GM12878 (cell line): Measurements from ENCODE around the gene PLPP6. TPM values are rescaled to one million over a fixed set of nuclear protein-coding genes. Genes with fewer than 3 reads are reported as not detected.

Source experiments
- ATAC-seq: fragments of 200-7000 bp; cut with Tn5 transposase; 3 replicates; pipeline ENCODE4 v1.9.1; 2020; ENCODE audit warnings: mild to moderate bottlenecking, moderate library complexity
- BruUV-seq: library from RNA; stranded (reverse); fragments of 400-500 nt; replicated peaks from 2 replicates; lab custom pipeline; 2021; lab: Mats Ljungman, UMichigan
- CTCF ChIA-PET: fragments of 300-600 bp; sonication (Branson Sonifier 250); formaldehyde crosslinking; extraction: SDS; loops from one replicate; lab custom pipeline; 2021; ENCODE audit warnings: inconsistent platforms; lab: Yijun Ruan, JAX
- POLR2A ChIA-PET: fragments of 350-600 bp; formaldehyde crosslinking; extraction: SDS; loops from one replicate; lab custom pipeline; 2021; ENCODE audit warnings: inconsistent platforms; lab: Charles Lee
- RAD21 ChIA-PET: fragments of 300-600 bp; sonication (Branson Sonifier 250); formaldehyde crosslinking; loops from one replicate; lab custom pipeline; 2023; ENCODE audit warnings: antibody characterized with exemption; ENCODE audit not compliant: unreplicated experiment; lab: Charles Lee
- SMC1A ChIA-PET: fragments of 300-600 bp; sonication (Branson Sonifier 250); formaldehyde crosslinking; loops from one replicate; lab custom pipeline; 2023; ENCODE audit not compliant: unreplicated experiment, uncharacterized antibody; lab: Charles Lee
- DNase-seq: peaks from one replicate; pipeline ENCODE4 v3.0.0-alpha.2; 2011; ENCODE audit warnings: low read depth, low spot score
- FAIRE-seq: peaks from 3 replicates; lab custom pipeline; 2011; peaks lifted over from hg19 to GRCh38; lab: Jason Lieb, UNC
- H2AFZ ChIP-seq: 2 replicates; pipeline ENCODE4 v1.6.0; 2011; ENCODE audit warnings: low read depth, low read length, control low read depth; ENCODE audit not compliant: control insufficient read depth
- H3K27ac ChIP-seq: 2 replicates; pipeline ENCODE4 v1.5.1; 2011; ENCODE audit warnings: control low read depth; ENCODE audit not compliant: control insufficient read depth, insufficient read depth
- H3K27me3 ChIP-seq, 2 experiments: replicated peaks in 1 of 2; 2 replicates each; pipeline versions ENCODE4 v1.6.0 to v1.6.1; 2011; ENCODE audit warnings: low read length in 1 of 2; ENCODE audit not compliant: control insufficient read depth in 2 of 2, insufficient read depth in 2 of 2
- H3K36me3 ChIP-seq, 2 experiments: 2 replicates each; pipeline ENCODE4 v1.5.1; 2011; ENCODE audit warnings: low read length in 1 of 2; ENCODE audit not compliant: control insufficient read depth in 2 of 2, insufficient read depth in 2 of 2
- H3K4me1 ChIP-seq: 2 replicates; pipeline ENCODE4 v1.6.1; 2011; ENCODE audit warnings: mild to moderate bottlenecking, low read length, moderate library complexity, mixed read lengths; ENCODE audit not compliant: control insufficient read depth, insufficient read depth
- H3K4me2 ChIP-seq: 2 replicates; pipeline ENCODE4 v1.6.0; 2011; ENCODE audit warnings: control low read depth; ENCODE audit not compliant: control insufficient read depth, insufficient read depth
- H3K4me3 ChIP-seq: fragments of 200-600 bp; sonication (generic); 2 replicates; pipeline ENCODE4 v1.5.1; 2016
- H3K79me2 ChIP-seq: 2 replicates; pipeline ENCODE4 v1.6.0; 2011; ENCODE audit warnings: low read length; ENCODE audit not compliant: control insufficient read depth, insufficient read depth
- H3K9ac ChIP-seq: 2 replicates; pipeline ENCODE4 v1.8.0; 2011; ENCODE audit warnings: low read length, control low read depth, mixed read lengths; ENCODE audit not compliant: control insufficient read depth, insufficient read depth
- H3K9me3 ChIP-seq: replicated peaks from 3 replicates; pipeline ENCODE4 v1.5.1; 2011; ENCODE audit warnings: mild to moderate bottlenecking, low read length; ENCODE audit not compliant: control insufficient read depth, insufficient read depth
- H4K20me1 ChIP-seq: 2 replicates; pipeline ENCODE4 v1.6.0; 2011; ENCODE audit not compliant: control insufficient read depth, insufficient read depth
- SIX5 ChIP-seq: IDR thresholded peaks from 2 replicates; pipeline ENCODE4 v1.6.1; 2011; ENCODE audit warnings: mild to moderate bottlenecking, low read depth, low read length, moderate library complexity; ENCODE audit not compliant: severe bottlenecking
- SPI1 ChIP-seq: IDR thresholded peaks from 2 replicates; pipeline ENCODE4 v1.6.1; 2011; ENCODE audit warnings: low read depth, mild to moderate bottlenecking, low read length, moderate library complexity, borderline replicate concordance; ENCODE audit not compliant: insufficient read depth
- SREBF2 ChIP-seq: IDR thresholded peaks from 2 replicates; pipeline ENCODE4 v1.6.1; 2012; ENCODE audit warnings: mild to moderate bottlenecking, low read length
- TCF3 ChIP-seq: IDR thresholded peaks from 2 replicates; pipeline ENCODE4 v1.6.1; 2012; ENCODE audit warnings: low read depth, mild to moderate bottlenecking, low read length, borderline replicate concordance; ENCODE audit not compliant: insufficient read depth
- ZBED1 ChIP-seq: IDR thresholded peaks from 2 replicates; pipeline ENCODE4 v1.6.1; 2016; ENCODE audit warnings: borderline replicate concordance
- WGBS: methylation state at CpG from one replicate; pipeline ENCODE4 v1.1.6; 2016; ENCODE audit warnings: low lambda C conversion rate; ENCODE audit not compliant: insufficient replicate concordance, insufficient coverage; ENCODE audit errors: missing lambda C conversion rate; 5-methylcytosine and 5-hydroxymethylcytosine counted together
- in situ Hi-C: fragments of 300-500 bp; cut with MboI; formaldehyde crosslinking; loops from 9 replicates; pipeline ENCODE4 v1.14.3; 2018; ENCODE audit warnings: mixed read lengths
- intact Hi-C: fragments of 100-400 bp; cut with micrococcal nuclease; formaldehyde crosslinking; loops from one replicate; pipeline ENCODE4 v1.14.2; 2022; ENCODE audit not compliant: unreplicated experiment
- polyA plus RNA-seq, 11 experiments: library from polyadenylated mRNA; depleted of rRNA in 4 of 11; unstranded in 6 of 11; stranded (reverse) in 5 of 11; fragments of >200 nt; fragmentation: Nextera tagmentation in 4 of 11; fragmentation: Illumina TruSeq in 1 of 11; extraction: Ambion mirVana in 4 of 11; extraction: Trizol in 1 of 11; gene quantifications; 1 replicate in 1 of 11; 2 replicates in 10 of 11; pipeline versions ENCODE4 v1.2.1 to v1.2.3, GENCODE V29; 2011 to 2016; ENCODE audit warnings: inconsistent platforms in 2 of 11, missing spikeins in 2 of 11, low read depth in 1 of 11
- total RNA-seq, 4 experiments: library from RNA; depleted of rRNA in 3 of 4; stranded (reverse); fragments of >200 nt in 3 of 4; fragmentation: Illumina TruSeq in 1 of 4; extraction: Trizol in 1 of 4; gene quantifications; 2 replicates each; pipeline versions ENCODE4 v1.2.1 to v1.2.3, GENCODE V29; 2013 to 2021
- TF ChIP-seq, protein P1 (sequence below): fragments of 450-650 bp; IDR thresholded peaks from 2 replicates; pipeline ENCODE4 v1.6.1; 2017; ENCODE audit warnings: antibody characterized with exemption, mild to moderate bottlenecking, moderate library complexity
- TF ChIP-seq, protein P2 (sequence below): IDR thresholded peaks from 2 replicates; pipeline ENCODE4 v1.6.1; 2012; ENCODE audit warnings: low read depth, low read length, improper control_type of control experiment
- TF ChIP-seq, protein P3 (sequence below): IDR thresholded peaks from 2 replicates; pipeline ENCODE4 v1.6.1; 2012; ENCODE audit warnings: mild to moderate bottlenecking, low read depth, low read length

Gene PLPP6
- total and polyA plus RNA-seq, 10 of the 15 experiments (the other 5 are each of a cell fraction or from before 2014, with no cell fraction given): 1.6 to 11.3 (median 6.9) TPM

DNA sequence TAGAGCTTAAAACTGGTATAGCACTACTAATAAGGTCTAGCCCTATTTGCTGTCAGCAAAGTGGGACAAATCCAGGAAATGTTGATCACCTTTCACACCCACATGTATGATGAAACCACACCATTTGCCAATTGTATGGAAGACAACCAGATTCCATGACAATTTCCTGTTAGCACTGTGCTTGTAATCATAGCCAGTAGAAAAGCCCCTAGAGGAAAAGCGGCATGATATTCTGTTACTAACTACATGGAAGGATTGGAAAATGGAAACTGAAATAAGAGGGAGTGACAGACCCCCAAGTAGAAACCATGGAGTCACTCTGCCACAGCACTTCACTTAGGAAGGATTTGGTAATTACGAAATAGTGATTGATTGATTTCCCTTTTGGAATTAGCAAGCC, 3.3 kb downstream of the PLPP6 start (continued):
- TF ChIP-seq, protein P1, sequence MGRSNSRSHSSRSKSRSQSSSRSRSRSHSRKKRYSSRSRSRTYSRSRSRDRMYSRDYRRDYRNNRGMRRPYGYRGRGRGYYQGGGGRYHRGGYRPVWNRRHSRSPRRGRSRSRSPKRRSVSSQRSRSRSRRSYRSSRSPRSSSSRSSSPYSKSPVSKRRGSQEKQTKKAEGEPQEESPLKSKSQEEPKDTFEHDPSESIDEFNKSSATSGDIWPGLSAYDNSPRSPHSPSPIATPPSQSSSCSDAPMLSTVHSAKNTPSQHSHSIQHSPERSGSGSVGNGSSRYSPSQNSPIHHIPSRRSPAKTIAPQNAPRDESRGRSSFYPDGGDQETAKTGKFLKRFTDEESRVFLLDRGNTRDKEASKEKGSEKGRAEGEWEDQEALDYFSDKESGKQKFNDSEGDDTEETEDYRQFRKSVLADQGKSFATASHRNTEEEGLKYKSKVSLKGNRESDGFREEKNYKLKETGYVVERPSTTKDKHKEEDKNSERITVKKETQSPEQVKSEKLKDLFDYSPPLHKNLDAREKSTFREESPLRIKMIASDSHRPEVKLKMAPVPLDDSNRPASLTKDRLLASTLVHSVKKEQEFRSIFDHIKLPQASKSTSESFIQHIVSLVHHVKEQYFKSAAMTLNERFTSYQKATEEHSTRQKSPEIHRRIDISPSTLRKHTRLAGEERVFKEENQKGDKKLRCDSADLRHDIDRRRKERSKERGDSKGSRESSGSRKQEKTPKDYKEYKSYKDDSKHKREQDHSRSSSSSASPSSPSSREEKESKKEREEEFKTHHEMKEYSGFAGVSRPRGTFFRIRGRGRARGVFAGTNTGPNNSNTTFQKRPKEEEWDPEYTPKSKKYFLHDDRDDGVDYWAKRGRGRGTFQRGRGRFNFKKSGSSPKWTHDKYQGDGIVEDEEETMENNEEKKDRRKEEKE: no peak

DNA sequence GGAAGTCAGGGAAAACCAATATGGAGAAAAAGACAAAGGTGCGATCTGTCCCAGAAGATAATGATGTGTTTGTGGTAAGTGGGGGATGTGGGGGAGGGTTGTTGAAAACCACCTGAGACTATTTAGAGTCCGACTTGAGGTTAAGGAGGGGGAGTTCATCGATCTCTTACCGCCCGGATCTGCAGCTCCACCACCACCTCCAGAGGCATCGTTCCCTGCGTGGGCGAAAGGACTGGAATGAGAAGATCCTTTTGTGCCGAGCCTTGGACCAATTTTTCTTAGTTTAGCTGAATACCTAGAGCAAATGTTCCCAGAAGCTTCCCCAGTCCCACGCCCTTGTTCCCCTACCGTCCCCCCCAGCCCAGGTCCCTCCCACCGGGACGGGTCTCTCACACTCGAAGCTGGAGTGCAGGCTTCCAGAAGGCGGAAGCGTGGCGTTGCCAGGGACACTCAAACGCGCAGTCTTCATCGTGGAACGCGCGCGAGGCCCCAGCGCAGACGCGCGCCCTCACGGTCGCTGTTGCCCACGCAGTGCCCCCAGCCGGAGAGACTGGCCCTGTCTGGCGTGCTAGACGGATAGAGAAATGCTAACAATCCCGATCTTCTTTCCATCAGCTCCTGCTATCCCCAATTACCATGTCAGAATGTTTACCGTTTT, 4.1 kb downstream of the PLPP6 start, which contains the start of gene SPATA6L:
TSS of gene SPATA6L (minus strand) at position 439 of the 658 bp plus-strand sequence. CDS start at position 209, 230 bp downstream.
- no peak for FAIRE-seq
- intact Hi-C loops (loop anchor here (10.0 kb wide), 1 partner anchor 779 kb away; no protein-coding TSS in a partner anchor), in situ Hi-C loops (no loop called here)
- SMC1A ChIA-PET: interaction anchor here (0.6 to 1.7 kb wide), 10 partner anchors 11 to 929 kb away, joined by 3 to 5 read pairs (median 3); no protein-coding TSS in a partner anchor
- Histone ChIP-seq H3K4me1 (peaks cover 21% of the 10 kb centered on the region), H3K9me3 (no peaks in the 10 kb centered on the region), H3K4me3 (peak within 1 kb of the TSS; percentile 65), H2AFZ (peak within 1 kb of the TSS; percentile 57), H3K4me2 (peak within 1 kb of the TSS; percentile 97), H3K9ac (peak within 1 kb of the TSS; percentile 64), H3K27ac (no peak within 1 kb of the TSS; the same call in 1 of the 2 replicates), H3K27me3 (no peaks in the 10 kb centered on the region), H3K36me3 (no peaks in the 10 kb centered on the region), H3K79me2 (peaks cover 5% of the 10 kb centered on the region), H4K20me1 (no peaks in the 10 kb centered on the region; the same call in 1 of the 2 replicates)
- CTCF ChIA-PET: interaction anchor here (0.7 to 3.5 kb wide), 12 partner anchors 9 to 284 kb away, joined by 3 to 14 read pairs (median 4); partner anchors contain the start of genes AK3 and CDC37L1
- no peak for DNase-seq
- WGBS: 7% methylated on average over 36 of the region's 36 CpGs
- peak; percentile 45 for ATAC-seq
- BruUV-seq: TSS peak; percentile 40
- RAD21 ChIA-PET: interaction anchor here (0.7 to 2.7 kb wide), 6 partner anchors 10 to 305 kb away, joined by 3 to 11 read pairs (median 4); partner anchors contain the start of gene AK3
- POLR2A ChIA-PET: interaction anchor here (0.9 to 1.6 kb wide), 4 partner anchors 10 to 74 kb away, joined by 3 to 6 read pairs (median 4); no protein-coding TSS in a partner anchor
- TF ChIP-seq ZBED1 (no peak; the same call in 1 of the 2 replicates), SPI1 (no peak), TCF3 (no peak), SIX5 (no peak), SREBF2 (no peak)
- TF ChIP-seq, protein P2, sequence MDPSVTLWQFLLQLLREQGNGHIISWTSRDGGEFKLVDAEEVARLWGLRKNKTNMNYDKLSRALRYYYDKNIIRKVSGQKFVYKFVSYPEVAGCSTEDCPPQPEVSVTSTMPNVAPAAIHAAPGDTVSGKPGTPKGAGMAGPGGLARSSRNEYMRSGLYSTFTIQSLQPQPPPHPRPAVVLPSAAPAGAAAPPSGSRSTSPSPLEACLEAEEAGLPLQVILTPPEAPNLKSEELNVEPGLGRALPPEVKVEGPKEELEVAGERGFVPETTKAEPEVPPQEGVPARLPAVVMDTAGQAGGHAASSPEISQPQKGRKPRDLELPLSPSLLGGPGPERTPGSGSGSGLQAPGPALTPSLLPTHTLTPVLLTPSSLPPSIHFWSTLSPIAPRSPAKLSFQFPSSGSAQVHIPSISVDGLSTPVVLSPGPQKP: no peak
- TF ChIP-seq, protein P1: no peak
- TF ChIP-seq, protein P3, sequence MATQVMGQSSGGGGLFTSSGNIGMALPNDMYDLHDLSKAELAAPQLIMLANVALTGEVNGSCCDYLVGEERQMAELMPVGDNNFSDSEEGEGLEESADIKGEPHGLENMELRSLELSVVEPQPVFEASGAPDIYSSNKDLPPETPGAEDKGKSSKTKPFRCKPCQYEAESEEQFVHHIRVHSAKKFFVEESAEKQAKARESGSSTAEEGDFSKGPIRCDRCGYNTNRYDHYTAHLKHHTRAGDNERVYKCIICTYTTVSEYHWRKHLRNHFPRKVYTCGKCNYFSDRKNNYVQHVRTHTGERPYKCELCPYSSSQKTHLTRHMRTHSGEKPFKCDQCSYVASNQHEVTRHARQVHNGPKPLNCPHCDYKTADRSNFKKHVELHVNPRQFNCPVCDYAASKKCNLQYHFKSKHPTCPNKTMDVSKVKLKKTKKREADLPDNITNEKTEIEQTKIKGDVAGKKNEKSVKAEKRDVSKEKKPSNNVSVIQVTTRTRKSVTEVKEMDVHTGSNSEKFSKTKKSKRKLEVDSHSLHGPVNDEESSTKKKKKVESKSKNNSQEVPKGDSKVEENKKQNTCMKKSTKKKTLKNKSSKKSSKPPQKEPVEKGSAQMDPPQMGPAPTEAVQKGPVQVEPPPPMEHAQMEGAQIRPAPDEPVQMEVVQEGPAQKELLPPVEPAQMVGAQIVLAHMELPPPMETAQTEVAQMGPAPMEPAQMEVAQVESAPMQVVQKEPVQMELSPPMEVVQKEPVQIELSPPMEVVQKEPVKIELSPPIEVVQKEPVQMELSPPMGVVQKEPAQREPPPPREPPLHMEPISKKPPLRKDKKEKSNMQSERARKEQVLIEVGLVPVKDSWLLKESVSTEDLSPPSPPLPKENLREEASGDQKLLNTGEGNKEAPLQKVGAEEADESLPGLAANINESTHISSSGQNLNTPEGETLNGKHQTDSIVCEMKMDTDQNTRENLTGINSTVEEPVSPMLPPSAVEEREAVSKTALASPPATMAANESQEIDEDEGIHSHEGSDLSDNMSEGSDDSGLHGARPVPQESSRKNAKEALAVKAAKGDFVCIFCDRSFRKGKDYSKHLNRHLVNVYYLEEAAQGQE: no peak
